ENCODE data around the gene CPLX4. TPM values are rescaled to one million over a fixed set of nuclear protein-coding genes. Genes with fewer than 3 reads are reported as not detected.

CPLX4 gene
- total and polyA plus RNA-seq, 2 of the 8 experiments (the other 6 are each of a cell fraction or from before 2014, with no cell fraction given): not detected

DNA sequence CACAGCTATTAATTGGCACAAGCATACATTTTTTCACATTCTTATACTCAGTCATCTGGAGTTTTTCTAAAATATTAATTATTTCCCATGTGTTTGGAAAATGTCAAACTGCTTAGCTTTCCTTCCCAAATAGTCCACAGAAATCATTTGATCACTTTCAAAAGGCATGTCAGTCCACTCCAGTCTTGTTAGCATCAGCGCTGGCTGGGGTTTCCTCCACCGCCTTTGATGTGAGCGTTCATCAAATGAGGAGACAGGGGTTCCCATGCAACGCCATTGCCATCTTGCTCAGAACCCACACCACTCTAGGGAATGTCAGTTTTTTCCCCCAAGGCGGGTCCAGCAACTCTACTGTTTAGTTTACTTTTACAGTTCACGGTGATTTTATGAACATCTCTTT lies 32.1 kb downstream of the CPLX4 start:
- H2BK15ac ChIP-seq (ENCODE audit: low read length): no peak overlapping the region
- no peak overlapping the region for H2AK5ac ChIP-seq (ENCODE audit: low read depth, low read length)
- no peak overlapping the region for H4K5ac ChIP-seq (ENCODE audit: insufficient read length, low read depth, low read length)
- no peak overlapping the region for H4K8ac ChIP-seq (ENCODE audit: extremely low read depth, insufficient read depth, low read length)
- no peak overlapping the region for H2BK120ac ChIP-seq (replicated peaks; ENCODE audit: low read depth, low read length)
- no peak overlapping the region for H4K91ac ChIP-seq (replicated peaks; ENCODE audit: insufficient read length, low read length)
- FAIRE-seq (no peak), DNase-seq (ENCODE audit: low read depth in 1 of 2, low spot score in 2 of 2) (no peak)
- no peak overlapping the region for H2AFZ ChIP-seq (ENCODE audit: low read length)
- no peak overlapping the region for H3K56ac ChIP-seq (replicated peaks; ENCODE audit: insufficient read length, low read depth, low read length)
- no peak overlapping the region for H3K4me3 ChIP-seq (ENCODE audit: extremely low read depth in 1 of 4, insufficient read depth in 2 of 4, low read depth in 3 of 4, low read length in 4 of 4)
- no peak overlapping the region for H3K14ac ChIP-seq (ENCODE audit: insufficient read length)
- no peak overlapping the region for H2BK20ac ChIP-seq (ENCODE audit: low read length)
- 84% methylated on average over 6 of the region's 6 CpGs; no CpG with 5 or more reads in 1 of the 2 experiments for WGBS, 2 experiments (ENCODE audit: extremely low coverage in 1 of 2, insufficient coverage in 1 of 2, insufficient read length in 1 of 2, insufficient replicate concordance in 2 of 2, low coverage in 1 of 2, low lambda C conversion rate in 2 of 2, missing lambda C conversion rate in 1 of 2)
- CTCF ChIA-PET (ENCODE audit: partially characterized antibody): interaction anchor here (0.9 to 2.1 kb wide), 9 partner anchors 9 to 411 kb away, joined by 3 to 10 read pairs (median 4); partner anchors contain the start of genes CCBE1 and RAX
- no peaks in the 10 kb centered on the region for H3K79me2 ChIP-seq (ENCODE audit: control insufficient read depth in 1 of 2, insufficient read depth in 2 of 2, low read length in 2 of 2)
- H3K9ac ChIP-seq (replicated peaks in 1 of 4; ENCODE audit: extremely low read depth in 1 of 4, low read depth in 3 of 4, low read length in 3 of 4): no peak overlapping the region
- POLR2A ChIA-PET (ENCODE audit: partially characterized antibody): interaction anchor here (1.3 kb wide), 1 partner anchor 10 kb away, joined by 7 read pairs; no protein-coding TSS in a partner anchor
- H3K23me2 ChIP-seq (ENCODE audit: low read depth, low read length): no peaks in the 10 kb centered on the region; the same call in 1 of the 2 replicates
- no peaks in the 10 kb centered on the region for H3K9me3 ChIP-seq (ENCODE audit: insufficient read depth in 2 of 2, low read depth in 1 of 2, low read length in 1 of 2)
- no peak overlapping the region for H3K4ac ChIP-seq (replicated peaks; ENCODE audit: insufficient read length, low read depth, low read length)
- no peak overlapping the region for H3K18ac ChIP-seq (ENCODE audit: extremely low read depth, low read length)
- H3K23ac ChIP-seq (ENCODE audit: insufficient read length): no peak overlapping the region
- no peaks in the 10 kb centered on the region for H4K20me1 ChIP-seq (replicated peaks in 1 of 2; ENCODE audit: control insufficient read depth in 1 of 2, insufficient read depth in 2 of 2, low read length in 2 of 2)
- H3K4me2 ChIP-seq (ENCODE audit: insufficient read depth in 1 of 2, low read depth in 2 of 2, low read length in 2 of 2): no peak overlapping the region
- H2BK12ac ChIP-seq (ENCODE audit: low read depth, low read length): no peak overlapping the region
- H3K27me3 ChIP-seq (replicated peaks in 1 of 4; ENCODE audit: control insufficient read depth in 3 of 4, extremely low read depth in 1 of 4, insufficient read depth in 3 of 4, low read length in 3 of 4): peaks cover 0 to 4% (median 2%) of the 10 kb centered on the region in 4 experiments; a peak in 2 of 7 replicates
- H2BK5ac ChIP-seq (ENCODE audit: low read depth, low read length): no peak overlapping the region
- H3K27ac ChIP-seq (ENCODE audit: low read depth, low read length): no peak overlapping the region
- no peaks in the 10 kb centered on the region for H3K36me3 ChIP-seq (ENCODE audit: control insufficient read depth in 2 of 4, insufficient read depth in 4 of 4, low read length in 3 of 4)
- no peaks in the 10 kb centered on the region for H3K79me1 ChIP-seq (ENCODE audit: low read depth, low read length)
- no peaks in the 10 kb centered on the region for H3K4me1 ChIP-seq (replicated peaks in 1 of 4; ENCODE audit: control insufficient read depth in 3 of 4, insufficient read depth in 4 of 4, low read length in 3 of 4)
- no peak for TF ChIP-seq TCF12 (IDR thresholded peaks at IDR 0.05; ENCODE audit: low read depth, low read length)
- no peak for TF ChIP-seq BCL11A (IDR thresholded peaks at IDR 0.05; ENCODE audit: low read depth in 2 of 2, low read length in 2 of 2)
- TF ChIP-seq CTBP2 (IDR thresholded peaks at IDR 0.05; ENCODE audit: borderline replicate concordance, insufficient read depth, insufficient read length, low read length): no peak
- TF ChIP-seq TAF1 (IDR thresholded peaks at IDR 0.05; ENCODE audit: low read depth, low read length): no peak
- no peak for TF ChIP-seq YY1 (IDR thresholded peaks at IDR 0.05; ENCODE audit: low read depth, low read length)
- TF ChIP-seq CBX8 (IDR thresholded peaks at IDR 0.05; ENCODE audit: borderline replicate concordance, low read depth, low read length): no peak
- no peak for TF ChIP-seq FOSL1 (IDR thresholded peaks at IDR 0.05; ENCODE audit: insufficient read depth, low read depth, low read length)
- TF ChIP-seq, protein P1, sequence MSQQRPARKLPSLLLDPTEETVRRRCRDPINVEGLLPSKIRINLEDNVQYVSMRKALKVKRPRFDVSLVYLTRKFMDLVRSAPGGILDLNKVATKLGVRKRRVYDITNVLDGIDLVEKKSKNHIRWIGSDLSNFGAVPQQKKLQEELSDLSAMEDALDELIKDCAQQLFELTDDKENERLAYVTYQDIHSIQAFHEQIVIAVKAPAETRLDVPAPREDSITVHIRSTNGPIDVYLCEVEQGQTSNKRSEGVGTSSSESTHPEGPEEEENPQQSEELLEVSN (IDR thresholded peaks at IDR 0.05): no peak
- TF ChIP-seq CBX5 (IDR thresholded peaks at IDR 0.05; ENCODE audit: low read depth, low read length): no peak
- no peak for TF ChIP-seq RXRA (IDR thresholded peaks at IDR 0.05; ENCODE audit: insufficient read depth, low read depth, low read length)
- TF ChIP-seq NANOG (IDR thresholded peaks at IDR 0.05; ENCODE audit: insufficient read depth, low read depth, low read length, poor library complexity, severe bottlenecking): no peak
- TF ChIP-seq SP1 (IDR thresholded peaks at IDR 0.05; ENCODE audit: low read depth, low read length): no peak
- no peak for TF ChIP-seq HDAC6 (IDR thresholded peaks at IDR 0.05; ENCODE audit: low read depth, low read length)
- no peak for TF ChIP-seq POLR2AphosphoS5 (IDR thresholded peaks at IDR 0.05; ENCODE audit: low read depth, low read length)
- no peak for TF ChIP-seq CEBPB (IDR thresholded peaks at IDR 0.05; ENCODE audit: low read depth, low read length)

Measured in H1 (cell line).